Measurements from ENCODE around the gene HIC1.

The HIC1 gene

DNA sequence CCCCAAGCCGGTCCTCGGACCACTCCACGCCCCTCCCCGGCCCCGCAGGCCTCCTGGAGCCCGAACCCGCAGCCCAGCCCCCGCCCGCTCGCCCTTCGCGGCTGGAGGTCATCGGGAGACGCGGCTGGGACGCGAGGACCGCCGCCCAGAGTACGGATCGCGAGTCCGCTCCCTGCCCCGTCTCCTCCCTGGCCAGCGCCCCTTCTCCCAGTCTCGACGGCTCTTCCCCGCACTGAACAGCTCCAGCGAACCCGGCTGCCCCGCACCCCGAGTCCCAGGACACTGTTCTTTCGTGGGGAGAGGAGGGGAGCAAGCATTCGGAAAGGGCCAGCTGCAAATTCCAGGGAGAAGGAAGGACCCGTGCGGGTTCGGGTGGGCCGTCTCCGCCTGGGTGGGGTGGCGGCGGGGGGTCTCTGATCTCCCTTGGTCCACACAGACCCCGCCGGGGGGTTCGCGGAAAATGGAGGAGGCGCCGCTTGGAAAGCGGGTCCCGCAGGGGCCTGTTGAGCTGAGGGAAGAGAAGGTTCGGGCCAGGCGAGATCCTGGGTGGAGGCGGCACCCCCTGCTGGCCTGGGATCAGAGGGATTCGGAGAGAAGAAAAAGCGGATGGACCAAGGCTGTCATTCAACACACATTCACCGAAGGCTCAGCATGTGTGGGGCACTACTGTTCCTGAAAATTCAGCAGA lies 29.1 kb upstream of the HIC1 start:
- DNase-seq = no peak

GRCh38 chr17:2027528-2028233 lies 27.2 kb upstream of the HIC1 start:
- no peak for DNase-seq

- DNase-seq = no peak
These were observed 26.7 kb upstream of the HIC1 start for GRCh38 chr17:2028234-2028614.

GRCh38 chr17:2028737-2029136 lies 26.2 kb upstream of the HIC1 start:
- no peak for DNase-seq

DNA sequence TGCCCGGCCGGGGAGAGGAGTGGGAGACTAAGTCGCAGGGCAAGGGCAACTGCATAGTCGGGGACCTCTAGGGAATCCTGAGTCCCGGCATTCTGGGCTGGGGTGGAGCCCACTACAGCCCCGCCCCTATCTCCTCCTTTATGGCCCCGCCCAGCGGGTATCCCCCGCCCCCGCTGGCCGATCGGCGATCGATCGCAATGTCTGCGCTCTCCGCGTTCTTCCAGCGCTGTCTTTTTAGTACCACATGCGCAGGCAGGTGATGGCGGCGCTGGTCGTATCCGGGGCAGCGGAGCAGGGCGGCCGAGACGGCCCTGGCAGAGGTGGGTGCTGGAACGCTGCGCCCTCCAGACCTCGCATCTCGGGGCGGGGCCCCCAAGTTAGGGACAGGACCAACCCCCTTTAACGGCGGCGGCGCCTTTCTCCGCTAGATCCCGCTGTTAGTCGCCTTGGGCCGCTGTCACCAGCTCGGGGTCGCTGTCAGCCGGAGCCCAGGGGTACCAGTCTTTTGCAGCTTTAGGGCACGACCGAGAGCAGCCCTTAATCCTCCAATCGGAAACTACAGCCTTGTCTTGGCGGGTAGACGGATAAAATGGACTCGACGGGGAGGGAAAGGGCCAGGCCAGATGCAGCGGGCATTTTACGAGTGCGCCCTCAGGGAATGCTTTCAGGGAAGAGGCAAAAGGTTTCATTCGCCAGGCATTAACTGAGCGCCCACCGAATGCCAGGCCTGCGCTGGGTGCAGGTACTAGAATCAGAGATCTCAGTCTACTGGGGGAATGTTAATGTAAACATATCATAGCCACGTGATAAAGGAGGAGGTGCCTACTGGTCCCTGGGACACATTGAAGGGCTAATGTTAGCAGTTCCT lies 24.8 kb upstream of the HIC1 start, which contains the start of gene DPH1:
TSS of gene DPH1 (plus strand) at position 243 of the 868 bp plus-strand sequence. CDS start at position 260, 17 bp downstream.
- peak; percentile 85 to 88 for DNase-seq

DNA sequence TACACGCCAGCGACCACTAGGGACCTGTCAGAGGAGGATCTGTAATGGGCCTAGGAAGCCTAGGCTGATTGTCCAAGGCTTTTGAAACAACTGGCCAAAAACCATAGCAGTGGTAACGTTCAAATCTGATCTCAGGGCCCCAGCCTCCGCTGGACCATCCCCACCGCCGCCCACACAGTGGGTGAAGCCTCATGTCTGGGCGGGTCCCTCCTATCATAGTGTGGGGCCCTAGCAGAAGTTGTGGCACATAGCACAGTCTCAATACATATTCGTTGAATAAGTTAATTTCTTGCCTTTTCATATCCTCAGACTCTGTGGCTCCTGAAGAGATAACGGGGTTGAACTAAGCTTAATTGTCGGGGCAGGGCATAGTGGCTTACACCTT lies 24.1 kb upstream of the HIC1 start:
- DNase-seq = peak in 1 of 2 donors; percentile 68

DNA sequence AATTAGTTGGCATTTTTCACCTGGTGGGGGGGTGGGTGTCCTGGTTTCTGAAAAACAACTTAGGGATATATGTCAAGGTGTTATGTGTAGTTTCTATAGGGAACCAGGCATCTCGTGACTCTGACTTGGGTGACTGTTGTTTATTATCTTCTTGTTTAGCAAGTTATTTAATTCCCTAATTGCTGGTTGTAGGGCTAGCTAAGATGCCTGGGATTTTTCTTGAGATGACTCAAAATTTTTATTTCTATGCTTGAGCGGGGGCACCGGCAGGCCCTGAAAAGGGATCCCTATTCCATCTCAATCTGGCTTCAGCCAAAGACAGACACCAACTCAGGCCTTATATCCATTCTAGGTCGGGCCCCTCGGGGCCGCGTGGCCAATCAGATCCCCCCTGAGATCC lies 21.8 kb upstream of the HIC1 start:
- DNase-seq = no peak

- DNase-seq = no peak
These were observed 20.7 kb upstream of the HIC1 start for GRCh38 chr17:2034157-2034556.

- no peak for DNase-seq
These were observed 19.9 kb upstream of the HIC1 start for GRCh38 chr17:2034806-2035540.

- DNase-seq = no peak
These were observed 19.1 kb upstream of the HIC1 start for GRCh38 chr17:2035541-2036488.

GRCh38 chr17:2037155-2037554 lies 17.7 kb upstream of the HIC1 start:
- DNase-seq = no peak

GRCh38 chr17:2040219-2040827 lies 14.6 kb upstream of the HIC1 start:
- no peak for DNase-seq

GRCh38 chr17:2040942-2041560 lies 13.9 kb upstream of the HIC1 start:
- DNase-seq = no peak

- DNase-seq = peak; percentile 96 to 98
These were observed 13.1 kb upstream of the HIC1 start, which contains the start of gene OVCA2 for GRCh38 chr17:2041561-2042389. OVCA2 (plus strand) TSS chr17:2042022; CDS start chr17:2042048, 26 bp downstream.

- peak in 1 of 2 donors; percentile 20 for DNase-seq
These were observed 12.5 kb upstream of the HIC1 start for GRCh38 chr17:2042390-2042847.

- DNase-seq = no peak
These were observed 12.0 kb upstream of the HIC1 start for GRCh38 chr17:2042933-2043332.

- no peak for DNase-seq
These were observed 11.1 kb upstream of the HIC1 start for GRCh38 chr17:2043785-2044184.

DNA sequence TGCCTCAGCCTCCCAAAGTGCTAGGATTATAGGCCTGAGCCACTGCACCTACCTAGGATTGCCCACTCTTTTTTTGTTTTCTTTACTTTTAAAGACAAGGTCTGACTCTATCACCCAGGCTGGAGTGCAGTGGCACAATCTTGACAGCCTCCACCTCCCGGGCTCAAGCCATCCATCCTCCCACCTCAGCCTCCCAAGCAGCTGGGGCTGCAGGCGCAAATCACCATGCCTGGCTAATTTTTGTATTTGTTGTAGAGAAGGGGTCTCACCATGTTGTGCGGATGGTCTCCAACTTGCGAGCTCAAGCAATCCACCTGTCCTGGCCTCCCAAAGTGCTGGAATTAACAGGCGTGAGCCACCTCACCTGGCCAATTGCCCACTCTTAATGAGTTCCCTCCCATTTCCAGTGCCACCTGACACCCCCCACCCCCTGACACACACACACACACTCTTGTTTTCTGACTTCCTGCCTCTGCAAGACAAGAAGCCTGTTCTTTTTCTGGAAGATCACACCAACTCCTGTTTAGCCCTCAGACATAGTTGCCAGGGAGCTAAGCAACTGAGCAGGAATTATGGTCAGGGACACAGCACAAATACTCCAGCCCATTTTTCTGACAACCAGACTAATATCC lies 10.5 kb upstream of the HIC1 start:
- DNase-seq = no peak

GRCh38 chr17:2047590-2047989 lies 7.3 kb upstream of the HIC1 start:
- DNase-seq = no peak

Measured in CD4-positive, alpha-beta T cell treated with Interleukin-1 beta for 1 hour (primary cell).